ENCODE data around the gene SNCA.

DNA sequence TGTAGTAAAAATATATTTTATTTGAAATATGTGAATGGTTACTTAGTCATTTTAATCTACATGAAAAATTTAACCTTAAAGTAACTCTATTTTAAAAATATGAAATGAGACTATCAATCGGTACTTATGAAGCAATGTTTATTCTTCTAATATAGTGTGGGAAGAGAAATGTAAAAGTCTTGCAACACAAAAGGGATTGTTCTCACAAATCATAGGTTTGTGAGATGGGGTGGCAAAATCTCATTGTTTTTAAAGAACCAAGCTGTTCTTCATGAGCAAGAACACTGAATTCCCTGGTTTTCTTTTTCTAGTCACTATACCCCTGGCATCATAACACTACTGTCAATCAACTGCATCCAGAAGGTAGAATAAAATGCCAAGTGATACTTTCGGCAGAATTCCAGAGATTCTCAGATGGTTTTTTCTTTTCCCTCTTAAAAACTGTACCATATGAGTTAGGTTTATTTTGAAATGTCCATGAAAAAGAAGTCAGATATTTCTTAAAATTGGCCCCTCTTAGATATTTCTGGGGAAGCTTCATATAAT, 52.2 kb downstream of the SNCA start:
- TF ChIP-seq, protein P1, sequence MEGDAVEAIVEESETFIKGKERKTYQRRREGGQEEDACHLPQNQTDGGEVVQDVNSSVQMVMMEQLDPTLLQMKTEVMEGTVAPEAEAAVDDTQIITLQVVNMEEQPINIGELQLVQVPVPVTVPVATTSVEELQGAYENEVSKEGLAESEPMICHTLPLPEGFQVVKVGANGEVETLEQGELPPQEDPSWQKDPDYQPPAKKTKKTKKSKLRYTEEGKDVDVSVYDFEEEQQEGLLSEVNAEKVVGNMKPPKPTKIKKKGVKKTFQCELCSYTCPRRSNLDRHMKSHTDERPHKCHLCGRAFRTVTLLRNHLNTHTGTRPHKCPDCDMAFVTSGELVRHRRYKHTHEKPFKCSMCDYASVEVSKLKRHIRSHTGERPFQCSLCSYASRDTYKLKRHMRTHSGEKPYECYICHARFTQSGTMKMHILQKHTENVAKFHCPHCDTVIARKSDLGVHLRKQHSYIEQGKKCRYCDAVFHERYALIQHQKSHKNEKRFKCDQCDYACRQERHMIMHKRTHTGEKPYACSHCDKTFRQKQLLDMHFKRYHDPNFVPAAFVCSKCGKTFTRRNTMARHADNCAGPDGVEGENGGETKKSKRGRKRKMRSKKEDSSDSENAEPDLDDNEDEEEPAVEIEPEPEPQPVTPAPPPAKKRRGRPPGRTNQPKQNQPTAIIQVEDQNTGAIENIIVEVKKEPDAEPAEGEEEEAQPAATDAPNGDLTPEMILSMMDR (IDR thresholded peaks at IDR 0.05): no peak
- TF ChIP-seq POLR2AphosphoS5 (IDR thresholded peaks at IDR 0.05): no peak

Data from transverse colon (tissue), 4 donors.